PC-9 (cell line): Measurements from ENCODE around the gene RALGPS1. TPM values are rescaled to one million over a fixed set of nuclear protein-coding genes. Genes with fewer than 3 reads are reported as not detected.

ENCODE experiments used
- BruUV-seq: library from RNA; stranded (reverse); fragments of 400-500 nt; replicated peaks from 2 replicates; lab custom pipeline; 2021; lab: Mats Ljungman, UMichigan
- CTCF ChIA-PET: fragments of 300-600 bp; sonication (Branson Sonifier 250); formaldehyde crosslinking; loops from one replicate; lab custom pipeline; 2022; ENCODE audit warnings: antibody characterized with exemption; lab: Charles Lee
- POLR2A ChIA-PET: fragments of 300-600 bp; sonication (Branson Sonifier 250); formaldehyde crosslinking; loops from one replicate; lab custom pipeline; 2022; ENCODE audit warnings: antibody characterized with exemption; ENCODE audit not compliant: unreplicated experiment; lab: Charles Lee
- DNase-seq, 2 experiments: peaks; one replicate each; pipeline versions ENCODE4 v3.0.0 to v3.0.0-alpha.2; 2015 to 2022; ENCODE audit warnings: mixed read lengths in 1 of 2
- H2AFZ ChIP-seq: fragments of 200-600 bp; sonication (generic); 2 replicates; pipeline ENCODE4 v1.8.1; 2017; ENCODE audit warnings: antibody characterized with exemption
- H3F3A ChIP-seq: fragments of 200-600 bp; sonication (generic); 2 replicates; pipeline ENCODE4 v1.8.1; 2017; ENCODE audit warnings: antibody characterized with exemption, mild to moderate bottlenecking, low read depth; ENCODE audit not compliant: insufficient read depth
- H3K27ac ChIP-seq: fragments of 200-600 bp; sonication (generic); 2 replicates; pipeline ENCODE4 v1.6.1; 2016; ENCODE audit warnings: mixed run types
- H3K27me3 ChIP-seq: fragments of 200-600 bp; sonication (generic); 2 replicates; pipeline ENCODE4 v1.6.1; 2016; ENCODE audit warnings: low read depth, mixed run types; ENCODE audit not compliant: insufficient read depth
- H3K36me3 ChIP-seq: fragments of 200-600 bp; sonication (generic); 2 replicates; pipeline ENCODE4 v1.6.1; 2016; ENCODE audit warnings: low read depth, mixed run types
- H3K4me1 ChIP-seq: fragments of 200-600 bp; sonication (generic); replicated peaks from 2 replicates; pipeline ENCODE4 v1.6.1; 2016; ENCODE audit warnings: mixed run types; ENCODE audit not compliant: insufficient read depth
- H3K4me2 ChIP-seq: fragments of 200-600 bp; sonication (generic); 2 replicates; pipeline ENCODE4 v1.6.1; 2017; ENCODE audit warnings: mixed run types
- H3K4me3 ChIP-seq: fragments of 200-600 bp; sonication (generic); 2 replicates; pipeline ENCODE4 v1.6.1; 2016; ENCODE audit warnings: mixed run types
- H3K79me2 ChIP-seq: fragments of 200-600 bp; sonication (generic); 2 replicates; pipeline ENCODE4 v1.6.1; 2017; ENCODE audit warnings: low read depth, mixed run types
- H3K9me2 ChIP-seq: fragments of 200-600 bp; sonication (generic); 2 replicates; pipeline ENCODE4 v1.8.1; 2017; ENCODE audit warnings: mild to moderate bottlenecking; ENCODE audit not compliant: insufficient read depth
- H3K9me3 ChIP-seq: fragments of 200-600 bp; sonication (generic); 2 replicates; pipeline ENCODE4 v1.8.1; 2016; ENCODE audit warnings: low read depth; ENCODE audit not compliant: insufficient read depth
- H4K20me1 ChIP-seq: fragments of 200-600 bp; sonication (generic); 2 replicates; pipeline ENCODE4 v1.8.1; 2017; ENCODE audit not compliant: insufficient read depth
- EZH2 ChIP-seq: fragments of 200-600 bp; sonication (generic); IDR thresholded peaks from 2 replicates; pipeline ENCODE4 v1.8.0; 2017; ENCODE audit warnings: antibody characterized with exemption, low read depth
- intact Hi-C: fragments of 100-400 bp; cut with micrococcal nuclease; formaldehyde crosslinking; loops from one replicate; pipeline ENCODE4 v1.10.0; 2022; ENCODE audit not compliant: unreplicated experiment
- total RNA-seq: library from RNA; stranded (reverse); gene quantifications from 2 replicates; pipeline ENCODE4 v1.2.3, GENCODE V29; 2021
- TF ChIP-seq, protein P1 (sequence below): fragments of 200-600 bp; sonication (generic); conservative IDR thresholded peaks from 2 replicates; pipeline ENCODE4 v1.6.1; 2017; ENCODE audit warnings: mixed run types, antibody characterized with exemption, mild to moderate bottlenecking, moderate library complexity

RALGPS1 gene
- total RNA-seq, 1 experiment from 2014 or later = 23.3 TPM

GRCh38 chr9:127034691-127035090 is 120.1 kb downstream of the RALGPS1 start:
- Histone ChIP-seq H3K9me3 (no peaks in the 10 kb centered on the region), H3F3A (peaks cover 3% of the 10 kb centered on the region; the same call in 1 of the 2 replicates), H3K9me2 (no peaks in the 10 kb centered on the region; the same call in none of the 2 replicates), H3K79me2 (no peaks in the 10 kb centered on the region), H3K4me3 (no peak overlapping the region), H2AFZ (no peak overlapping the region), H3K4me2 (no peak overlapping the region), H3K27ac (no peak overlapping the region), H3K27me3 (no peaks in the 10 kb centered on the region), H3K4me1 (peaks cover 10% of the 10 kb centered on the region; the same call in 1 of the 2 replicates), H3K36me3 (no peaks in the 10 kb centered on the region), H4K20me1 (no peaks in the 10 kb centered on the region)
- TF ChIP-seq, protein P1, sequence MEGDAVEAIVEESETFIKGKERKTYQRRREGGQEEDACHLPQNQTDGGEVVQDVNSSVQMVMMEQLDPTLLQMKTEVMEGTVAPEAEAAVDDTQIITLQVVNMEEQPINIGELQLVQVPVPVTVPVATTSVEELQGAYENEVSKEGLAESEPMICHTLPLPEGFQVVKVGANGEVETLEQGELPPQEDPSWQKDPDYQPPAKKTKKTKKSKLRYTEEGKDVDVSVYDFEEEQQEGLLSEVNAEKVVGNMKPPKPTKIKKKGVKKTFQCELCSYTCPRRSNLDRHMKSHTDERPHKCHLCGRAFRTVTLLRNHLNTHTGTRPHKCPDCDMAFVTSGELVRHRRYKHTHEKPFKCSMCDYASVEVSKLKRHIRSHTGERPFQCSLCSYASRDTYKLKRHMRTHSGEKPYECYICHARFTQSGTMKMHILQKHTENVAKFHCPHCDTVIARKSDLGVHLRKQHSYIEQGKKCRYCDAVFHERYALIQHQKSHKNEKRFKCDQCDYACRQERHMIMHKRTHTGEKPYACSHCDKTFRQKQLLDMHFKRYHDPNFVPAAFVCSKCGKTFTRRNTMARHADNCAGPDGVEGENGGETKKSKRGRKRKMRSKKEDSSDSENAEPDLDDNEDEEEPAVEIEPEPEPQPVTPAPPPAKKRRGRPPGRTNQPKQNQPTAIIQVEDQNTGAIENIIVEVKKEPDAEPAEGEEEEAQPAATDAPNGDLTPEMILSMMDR = no peak
- TF ChIP-seq EZH2 = no peak
- no TSS peak for BruUV-seq
- intact Hi-C loops = no loop called here
- DNase-seq = no peak
- ChIA-PET CTCF (no interaction called here), POLR2A (no interaction called here)

GRCh38 chr9:127035423-127035822 is 120.8 kb downstream of the RALGPS1 start:
- intact Hi-C loops = no loop called here
- H3K79me2 ChIP-seq = no peaks in the 10 kb centered on the region
- H3F3A ChIP-seq = peaks cover 3% of the 10 kb centered on the region; the same call in 1 of the 2 replicates
- no peak for TF ChIP-seq EZH2
- TF ChIP-seq, protein P1 = no peak
- POLR2A ChIA-PET = no interaction called here
- no peaks in the 10 kb centered on the region for H3K27me3 ChIP-seq
- no peaks in the 10 kb centered on the region for H3K9me3 ChIP-seq
- H3K9me2 ChIP-seq = no peaks in the 10 kb centered on the region; the same call in none of the 2 replicates
- H3K4me1 ChIP-seq = peaks cover 10% of the 10 kb centered on the region; the same call in 1 of the 2 replicates
- no peak overlapping the region for H3K4me2 ChIP-seq
- no peak for DNase-seq
- H3K36me3 ChIP-seq = no peaks in the 10 kb centered on the region
- BruUV-seq = no TSS peak
- no peak overlapping the region for H3K4me3 ChIP-seq
- H4K20me1 ChIP-seq = no peaks in the 10 kb centered on the region
- no peak overlapping the region for H3K27ac ChIP-seq
- CTCF ChIA-PET = interaction anchor here (0.6 to 1.0 kb wide), 2 partner anchors 33 to 39 kb away, joined by 3 read pairs; no protein-coding TSS in a partner anchor
- no peak overlapping the region for H2AFZ ChIP-seq

- Histone ChIP-seq H3K4me2 (no peak overlapping the region), H4K20me1 (no peaks in the 10 kb centered on the region), H2AFZ (no peak overlapping the region), H3K27me3 (no peaks in the 10 kb centered on the region), H3K4me3 (no peak overlapping the region), H3K36me3 (no peaks in the 10 kb centered on the region), H3K4me1 (peaks cover 10% of the 10 kb centered on the region; the same call in 1 of the 2 replicates), H3K9me3 (no peaks in the 10 kb centered on the region), H3F3A (peaks cover 3% of the 10 kb centered on the region; the same call in 1 of the 2 replicates), H3K27ac (no peak overlapping the region), H3K79me2 (no peaks in the 10 kb centered on the region), H3K9me2 (no peaks in the 10 kb centered on the region; the same call in none of the 2 replicates)
- POLR2A ChIA-PET = no interaction called here
- TF ChIP-seq, protein P1 = no peak
- CTCF ChIA-PET = interaction anchor here (0.6 to 1.0 kb wide), 2 partner anchors 33 to 38 kb away, joined by 3 read pairs; no protein-coding TSS in a partner anchor
- BruUV-seq = no TSS peak
- no peak for DNase-seq
- intact Hi-C loops = no loop called here
These were observed 121.4 kb downstream of the RALGPS1 start for GRCh38 chr9:127035948-127036347.
